GM19438 (cell line): ENCODE measurements around the gene OXGR1.
"Not testable (repeated sequence)": the region's sequence is repeated elsewhere in the genome, so short reads cannot be mapped to it uniquely, and the experiment has no call there.

ENCODE experiments used
- ATAC-seq: cut with Tn5 transposase; IDR thresholded peaks from one replicate; pipeline ENCODE4 v1.9.1; 2021; ENCODE audit warnings: low read depth; ENCODE audit not compliant: unreplicated experiment

The OXGR1 gene

GRCh38 chr13:97008643-97009042, 14.4 kb upstream of the OXGR1 start:
- ATAC-seq, result no peak

- no peak for ATAC-seq
Observed at GRCh38 chr13:97005625-97006262, 11.5 kb upstream of the OXGR1 start.

- ATAC-seq, result no peak
Observed at GRCh38 chr13:97004886-97005285, 10.6 kb upstream of the OXGR1 start.

GRCh38 chr13:97004096-97004876, 10.0 kb upstream of the OXGR1 start:
- no peak for ATAC-seq

- ATAC-seq, result no peak
Observed at GRCh38 chr13:97003071-97003470, 8.8 kb upstream of the OXGR1 start.

GRCh38 chr13:97002581-97002980, 8.3 kb upstream of the OXGR1 start:
- ATAC-seq, result no peak

- no peak for ATAC-seq
Observed at GRCh38 chr13:97001636-97002035, 7.4 kb upstream of the OXGR1 start.

- no peak for ATAC-seq
Observed at GRCh38 chr13:97000295-97000925, 6.1 kb upstream of the OXGR1 start.

GRCh38 chr13:96999091-96999490, 4.8 kb upstream of the OXGR1 start:
- no peak for ATAC-seq

GRCh38 chr13:96998051-96998450, 3.8 kb upstream of the OXGR1 start:
- no peak for ATAC-seq

GRCh38 chr13:96996886-96997285, 2.6 kb upstream of the OXGR1 start:
- no peak for ATAC-seq

GRCh38 chr13:96996107-96996506, 1.8 kb upstream of the OXGR1 start:
- no peak for ATAC-seq

- no peak for ATAC-seq
Observed at GRCh38 chr13:96994858-96995243, 575 bp upstream of the OXGR1 start.

GRCh38 chr13:96993634-96994016, 651 bp downstream of the OXGR1 start:
- no peak for ATAC-seq

GRCh38 chr13:96992633-96993032, 1.6 kb downstream of the OXGR1 start:
- no peak for ATAC-seq

- no peak for ATAC-seq
Observed at GRCh38 chr13:96991072-96991471, 3.2 kb downstream of the OXGR1 start.

GRCh38 chr13:96988441-96988840, 5.8 kb downstream of the OXGR1 start:
- ATAC-seq, result no peak

- ATAC-seq, result peak; percentile 100
Observed at GRCh38 chr13:96984051-96984508, 10.2 kb downstream of the OXGR1 start.

GRCh38 chr13:96982672-96983071, 11.6 kb downstream of the OXGR1 start:
- no peak for ATAC-seq

- not testable (repeated sequence) for ATAC-seq
Observed at GRCh38 chr13:96979861-96980260, 14.4 kb downstream of the OXGR1 start.

GRCh38 chr13:96968027-96968426, 26.2 kb downstream of the OXGR1 start:
- ATAC-seq, result no peak
